VCaP (cell line): ENCODE results near the gene ZMIZ1.

ENCODE experiments used
- H3K27ac ChIP-seq: fragments of 450-650 bp; 2 replicates; pipeline ENCODE4 v1.5.1; 2017
- TF ChIP-seq, protein P1 (sequence below): fragments of 450-650 bp; conservative IDR thresholded peaks from 2 replicates; pipeline ENCODE4 v1.5.1; 2017; ENCODE audit warnings: mild to moderate bottlenecking, moderate library complexity

Gene ZMIZ1

DNA sequence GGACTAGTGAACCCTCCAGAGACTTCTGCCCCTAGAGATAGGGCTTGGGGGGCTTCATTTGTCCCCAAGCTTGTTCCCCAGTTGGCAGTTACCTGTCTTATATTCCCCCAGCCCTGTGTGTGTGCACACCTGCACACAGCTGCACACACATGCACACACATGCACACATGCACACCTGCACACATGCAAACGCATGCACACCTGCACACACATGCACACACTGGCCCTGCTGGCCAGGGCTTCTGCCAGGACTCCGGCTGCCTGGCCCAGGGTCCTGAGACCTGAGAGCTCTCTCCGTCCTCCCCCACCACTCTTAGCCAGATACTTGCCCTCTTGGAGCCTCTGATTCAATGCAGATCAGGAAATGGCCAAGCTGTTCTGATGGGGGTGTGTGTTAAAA lies 6.7 kb downstream of the ZMIZ1 start:
- peak overlapping the region; percentile 97 for H3K27ac ChIP-seq
- TF ChIP-seq, protein P1, sequence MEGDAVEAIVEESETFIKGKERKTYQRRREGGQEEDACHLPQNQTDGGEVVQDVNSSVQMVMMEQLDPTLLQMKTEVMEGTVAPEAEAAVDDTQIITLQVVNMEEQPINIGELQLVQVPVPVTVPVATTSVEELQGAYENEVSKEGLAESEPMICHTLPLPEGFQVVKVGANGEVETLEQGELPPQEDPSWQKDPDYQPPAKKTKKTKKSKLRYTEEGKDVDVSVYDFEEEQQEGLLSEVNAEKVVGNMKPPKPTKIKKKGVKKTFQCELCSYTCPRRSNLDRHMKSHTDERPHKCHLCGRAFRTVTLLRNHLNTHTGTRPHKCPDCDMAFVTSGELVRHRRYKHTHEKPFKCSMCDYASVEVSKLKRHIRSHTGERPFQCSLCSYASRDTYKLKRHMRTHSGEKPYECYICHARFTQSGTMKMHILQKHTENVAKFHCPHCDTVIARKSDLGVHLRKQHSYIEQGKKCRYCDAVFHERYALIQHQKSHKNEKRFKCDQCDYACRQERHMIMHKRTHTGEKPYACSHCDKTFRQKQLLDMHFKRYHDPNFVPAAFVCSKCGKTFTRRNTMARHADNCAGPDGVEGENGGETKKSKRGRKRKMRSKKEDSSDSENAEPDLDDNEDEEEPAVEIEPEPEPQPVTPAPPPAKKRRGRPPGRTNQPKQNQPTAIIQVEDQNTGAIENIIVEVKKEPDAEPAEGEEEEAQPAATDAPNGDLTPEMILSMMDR = no peak

DNA sequence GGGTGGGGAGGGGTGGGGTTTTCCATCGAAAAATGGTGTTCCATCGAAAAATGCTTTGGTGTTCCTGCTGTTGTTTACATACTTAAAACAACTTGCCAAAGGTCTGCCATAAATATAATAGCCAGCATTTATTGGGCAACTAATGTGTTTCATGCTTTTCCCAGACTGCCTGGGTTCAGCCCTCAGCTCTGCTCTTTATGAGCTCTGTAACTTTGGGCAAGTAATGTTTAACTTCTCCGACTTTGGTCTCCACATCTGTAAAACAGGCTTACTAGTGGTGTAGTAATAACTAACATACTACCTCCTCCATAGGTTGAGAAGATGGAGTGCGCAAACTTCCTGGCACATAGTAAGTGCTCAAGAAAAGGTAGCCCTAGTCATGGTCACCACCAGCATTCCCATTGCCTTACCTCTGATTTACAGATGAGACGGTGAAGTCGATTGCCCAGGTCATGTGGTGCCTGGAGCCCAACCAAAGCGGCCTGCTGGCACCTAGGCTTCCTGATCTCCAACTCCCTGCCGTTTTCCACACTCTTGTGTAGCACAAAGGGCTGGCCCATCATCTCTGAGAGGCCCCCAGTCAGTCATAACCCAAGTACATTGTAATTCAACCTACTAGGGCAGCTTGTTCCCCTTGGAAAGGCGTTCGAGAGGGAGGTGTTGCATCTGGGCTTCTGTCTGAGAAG lies 8.9 kb downstream of the ZMIZ1 start:
- H3K27ac ChIP-seq = no peak overlapping the region
- TF ChIP-seq, protein P1 = no peak

DNA sequence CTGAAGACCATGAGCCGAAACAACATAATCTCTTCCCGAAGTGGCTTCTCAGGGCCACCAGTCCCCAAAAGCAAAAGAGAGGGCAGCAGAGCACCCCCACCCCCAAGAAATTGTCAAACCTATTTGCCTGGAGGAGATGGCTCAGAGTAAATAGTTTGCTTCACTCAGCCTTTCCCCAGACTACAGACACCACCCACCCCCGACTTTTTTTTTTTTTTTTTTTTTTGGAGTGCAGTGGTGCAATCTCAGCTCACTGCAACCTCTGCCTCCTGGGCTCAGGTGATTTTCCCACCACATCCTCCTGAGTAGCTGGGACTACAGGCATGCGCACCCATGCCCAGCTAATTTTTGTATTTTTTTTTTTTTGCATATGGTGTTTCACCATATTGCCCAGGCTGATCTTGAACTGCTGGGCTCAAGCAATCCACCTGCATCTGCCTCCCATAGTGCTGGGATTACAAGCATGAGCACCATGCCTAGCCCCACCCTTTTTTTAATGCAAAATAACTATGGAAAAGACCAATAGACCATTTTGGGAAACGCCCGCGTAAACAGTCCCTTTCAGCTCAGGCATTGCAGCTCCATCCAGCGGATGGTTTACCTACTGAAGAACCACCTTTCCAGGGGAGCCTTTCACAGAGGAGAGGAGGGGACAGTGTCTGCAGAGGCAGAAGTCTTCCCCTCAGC lies 9.7 kb downstream of the ZMIZ1 start:
- TF ChIP-seq, protein P1 = no peak
- no peak overlapping the region for H3K27ac ChIP-seq

DNA sequence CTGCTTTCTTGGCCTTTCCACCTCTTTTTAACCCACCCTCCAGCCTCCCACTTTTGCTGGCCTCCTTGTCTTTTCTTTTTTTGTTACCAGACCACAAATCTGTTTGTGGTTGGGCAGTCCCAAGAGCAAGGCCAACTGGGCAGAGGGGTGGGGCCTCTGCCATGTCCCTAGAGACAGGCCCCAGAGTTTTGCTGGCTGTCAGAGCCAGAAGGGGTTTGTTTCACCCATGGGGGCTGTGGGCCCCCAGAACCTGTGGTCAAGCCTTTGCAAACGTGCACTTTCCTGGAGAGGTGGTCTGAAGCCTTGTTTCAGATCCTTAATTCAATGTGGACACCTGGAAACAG lies 10.3 kb downstream of the ZMIZ1 start:
- H3K27ac ChIP-seq = no peak overlapping the region
- TF ChIP-seq, protein P1 = no peak

DNA sequence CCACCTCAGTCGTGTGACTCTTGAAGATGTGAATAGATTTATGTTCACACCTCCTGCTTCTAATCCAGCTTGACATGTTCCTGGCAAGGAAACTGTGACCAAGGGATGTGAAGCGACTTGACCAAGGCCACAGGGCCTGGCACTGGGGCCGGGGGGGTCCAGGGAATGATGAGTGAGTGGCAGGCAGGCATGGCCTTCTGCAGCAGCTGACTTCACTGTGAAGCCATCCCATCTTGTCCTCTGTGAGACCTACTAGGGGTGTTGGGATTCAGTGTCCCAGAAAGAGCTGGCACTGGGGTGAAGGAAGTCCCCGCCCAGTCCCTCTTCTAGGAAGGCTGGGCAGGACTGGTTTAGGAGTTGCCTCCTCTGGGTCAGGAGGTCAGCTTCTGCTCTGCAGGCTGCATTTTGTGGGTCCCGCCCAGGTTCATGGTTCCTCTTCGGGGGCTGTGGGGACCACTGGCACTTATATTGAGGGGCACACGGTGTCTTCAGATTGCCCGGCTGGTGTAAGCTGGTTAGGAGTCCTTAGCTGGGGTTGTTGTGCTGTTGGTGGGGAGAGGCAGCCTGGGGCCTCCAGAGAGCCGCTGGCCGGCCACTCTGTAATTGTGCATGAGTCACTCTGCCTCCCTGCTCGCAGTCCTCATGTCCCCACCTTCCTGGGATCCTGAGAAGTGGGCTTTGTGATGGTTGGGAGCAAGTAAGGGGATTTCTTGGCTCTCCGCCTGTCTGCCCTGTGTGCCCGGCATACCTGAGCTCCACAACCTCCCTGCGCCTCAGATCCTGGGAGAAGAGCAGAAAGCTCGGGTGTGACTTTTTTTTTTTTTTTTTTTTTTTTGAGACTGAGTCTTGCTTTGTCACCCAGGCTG lies 11.0 kb downstream of the ZMIZ1 start:
- H3K27ac ChIP-seq = no peak overlapping the region
- TF ChIP-seq, protein P1 = no peak

DNA sequence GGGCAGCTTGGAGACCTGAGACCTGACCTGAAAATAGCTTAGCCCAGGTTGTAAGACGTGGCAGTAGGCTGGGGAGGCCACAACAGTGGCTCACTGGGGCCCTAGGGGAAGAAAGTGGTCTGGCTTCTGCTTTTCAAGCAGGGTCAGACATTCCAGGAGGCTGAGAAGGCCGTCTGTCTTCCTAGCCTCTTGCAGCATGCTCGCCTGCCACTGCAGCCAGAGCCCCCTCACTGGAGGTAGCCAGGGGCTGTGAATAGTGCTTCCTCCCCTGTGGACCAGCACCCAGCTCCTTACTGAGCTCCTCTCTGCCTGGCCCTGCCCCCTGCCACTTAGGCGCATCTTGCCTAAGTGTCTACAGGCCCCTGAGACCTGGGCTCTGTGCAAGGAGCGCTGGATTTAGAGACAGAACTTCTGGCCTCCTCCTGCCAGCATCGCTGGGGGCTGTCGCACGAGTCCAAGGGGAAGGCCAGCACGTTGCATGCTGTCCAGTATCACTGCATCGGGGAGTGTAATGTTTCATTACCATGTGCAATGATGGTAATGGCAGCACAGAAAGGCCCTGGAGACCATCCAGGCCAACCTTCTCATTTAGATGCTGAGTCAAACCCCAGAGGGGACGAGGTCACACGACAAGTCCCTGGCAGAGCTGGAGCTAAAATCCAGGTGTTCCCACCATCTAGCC lies 12.7 kb downstream of the ZMIZ1 start:
- TF ChIP-seq, protein P1 = no peak
- no peak overlapping the region for H3K27ac ChIP-seq

DNA sequence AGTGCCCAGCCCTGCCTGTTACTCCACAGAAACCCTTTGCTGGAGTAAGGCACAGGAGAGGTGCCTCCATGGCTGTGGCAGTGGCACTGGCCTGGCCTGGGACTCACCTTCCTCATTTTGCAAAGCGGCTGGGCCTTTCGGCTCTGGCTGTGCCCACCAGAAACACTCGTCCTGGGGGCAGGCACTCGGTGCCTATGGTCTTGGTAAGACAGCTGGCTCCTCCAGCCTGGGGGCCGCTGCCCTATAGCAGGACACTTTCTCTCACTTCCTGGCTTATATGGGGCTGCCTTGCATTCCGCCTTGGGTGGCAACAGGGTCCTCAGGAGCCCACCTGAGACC lies 13.2 kb downstream of the ZMIZ1 start:
- TF ChIP-seq, protein P1 = no peak
- H3K27ac ChIP-seq = no peak overlapping the region
